ENCODE data around the gene SSH2.
"Not testable (repeated sequence)": the region's sequence is repeated elsewhere in the genome, so short reads cannot be mapped to it uniquely, and the experiment has no call there.

Gene SSH2

GRCh38 chr17:29653995-29654714 lies 275.9 kb downstream of the SSH2 start:
- no peak for DNase-seq

DNA sequence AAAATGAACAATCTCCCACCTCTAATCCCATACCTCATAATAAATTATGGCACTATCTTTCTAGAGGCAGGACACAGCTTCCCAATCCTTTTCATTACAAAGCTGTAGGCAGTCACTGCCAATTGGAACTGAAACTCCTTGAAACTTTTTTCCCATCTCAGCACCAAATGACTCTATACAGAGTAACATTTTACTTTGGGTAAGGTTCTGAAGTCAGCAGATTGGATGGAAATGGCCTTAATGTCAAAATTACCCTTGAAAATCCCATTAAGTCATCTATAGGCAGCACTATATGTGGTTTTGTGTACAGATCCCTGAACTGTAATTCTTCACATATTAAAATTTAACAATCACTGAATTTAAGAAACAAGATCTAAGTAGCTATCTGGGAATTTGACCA lies 277.1 kb downstream of the SSH2 start:
- DNase-seq: no peak

DNA sequence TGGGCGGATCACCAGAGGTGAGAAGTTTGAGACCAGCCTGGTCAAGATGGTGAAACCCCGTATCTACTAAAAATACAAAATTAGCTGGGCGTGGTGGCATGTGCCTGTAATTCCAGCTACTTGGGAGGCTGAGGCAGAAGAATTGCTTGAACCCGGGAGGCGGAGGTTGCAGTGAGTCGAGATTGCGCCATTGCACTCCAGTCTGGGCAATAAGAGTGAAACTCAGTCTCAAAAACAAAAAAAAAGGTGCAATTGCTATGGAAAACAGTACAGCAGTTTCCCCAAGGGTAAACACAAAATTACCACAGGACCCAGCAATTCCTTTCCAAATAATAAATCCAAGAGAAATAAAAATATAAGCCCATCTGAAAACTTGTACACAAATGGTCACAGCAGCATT lies 278.1 kb downstream of the SSH2 start:
- not testable (repeated sequence) for DNase-seq

DNA sequence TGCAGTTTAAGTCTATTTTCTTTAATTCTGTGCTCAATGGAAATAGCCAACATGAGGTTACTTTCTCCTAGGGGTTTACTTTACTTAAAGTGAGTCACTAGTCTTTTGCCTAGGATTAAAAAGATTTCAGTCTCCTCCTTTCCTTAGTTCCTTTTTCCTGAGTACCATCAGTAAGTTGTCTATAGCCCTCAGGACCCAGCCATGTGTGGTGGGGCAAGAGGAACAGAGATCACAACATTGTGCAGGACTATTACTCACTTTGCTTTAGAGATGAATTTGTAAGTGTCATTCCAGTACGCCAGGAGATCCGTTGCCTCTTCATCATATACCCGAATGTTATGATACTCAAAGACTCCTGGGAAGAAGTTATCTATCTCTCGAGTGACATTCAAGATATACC lies 279.6 kb downstream of the SSH2 start:
- no peak for DNase-seq

DNA sequence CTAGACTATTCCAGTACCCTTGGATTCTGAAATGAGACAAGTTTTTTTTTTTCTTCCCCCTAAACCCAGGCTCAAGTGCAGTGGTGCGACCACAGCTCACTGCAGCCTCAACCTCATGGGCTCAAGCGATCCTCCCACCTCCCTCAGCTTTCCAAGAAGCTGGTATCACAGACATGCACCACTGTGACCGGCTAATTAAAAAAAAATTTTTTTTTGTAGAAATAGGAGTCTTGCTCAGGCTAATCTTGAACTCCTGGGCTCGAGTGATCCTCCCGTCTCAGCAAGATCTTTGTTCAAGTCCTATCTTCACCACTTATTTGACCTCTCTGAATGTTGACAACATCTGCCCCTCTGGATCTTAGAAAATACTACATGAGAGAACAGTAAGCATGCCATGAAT lies 280.7 kb downstream of the SSH2 start:
- no peak for DNase-seq

DNA sequence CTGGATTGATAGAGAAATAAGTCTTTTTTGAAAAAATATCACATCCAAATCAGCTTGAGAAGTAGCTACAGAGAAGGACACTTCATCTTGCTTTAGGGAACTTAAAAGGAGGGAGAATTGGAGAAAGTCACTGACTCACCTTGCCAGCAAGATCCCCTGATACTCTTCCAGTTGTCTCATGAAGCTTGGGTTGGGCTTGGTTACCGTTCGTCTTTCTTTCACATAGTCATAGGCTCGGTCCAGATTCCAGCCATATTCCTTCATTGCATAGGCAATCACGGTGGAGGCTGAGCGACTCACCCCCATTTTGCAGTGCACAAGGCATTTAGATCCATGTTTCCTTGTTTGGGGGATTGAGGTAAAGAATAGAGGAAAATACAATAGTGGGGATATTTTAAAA lies 282.0 kb downstream of the SSH2 start:
- no peak for DNase-seq

GRCh38 chr17:29645515-29646051 lies 284.4 kb downstream of the SSH2 start:
- DNase-seq: no peak

DNA sequence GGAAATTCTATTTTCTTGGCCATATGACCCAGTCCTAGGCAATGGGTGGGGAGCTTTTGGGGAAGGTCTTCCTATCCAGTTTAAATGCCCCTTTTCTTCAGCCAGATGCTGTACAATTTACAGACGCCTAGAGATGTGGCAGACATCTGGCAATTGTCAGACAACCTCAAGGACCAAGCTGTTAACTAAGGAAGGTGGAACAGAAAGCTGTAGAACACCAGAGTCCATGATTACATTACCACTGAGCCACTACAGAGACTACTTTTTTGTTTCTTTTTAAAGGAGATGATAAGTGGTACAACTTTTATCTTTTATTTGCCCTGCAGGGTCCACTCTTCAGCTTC lies 286.2 kb downstream of the SSH2 start:
- DNase-seq: no peak

- DNase-seq: no peak
These were observed 287.8 kb downstream of the SSH2 start for GRCh38 chr17:29642171-29642611.

DNA sequence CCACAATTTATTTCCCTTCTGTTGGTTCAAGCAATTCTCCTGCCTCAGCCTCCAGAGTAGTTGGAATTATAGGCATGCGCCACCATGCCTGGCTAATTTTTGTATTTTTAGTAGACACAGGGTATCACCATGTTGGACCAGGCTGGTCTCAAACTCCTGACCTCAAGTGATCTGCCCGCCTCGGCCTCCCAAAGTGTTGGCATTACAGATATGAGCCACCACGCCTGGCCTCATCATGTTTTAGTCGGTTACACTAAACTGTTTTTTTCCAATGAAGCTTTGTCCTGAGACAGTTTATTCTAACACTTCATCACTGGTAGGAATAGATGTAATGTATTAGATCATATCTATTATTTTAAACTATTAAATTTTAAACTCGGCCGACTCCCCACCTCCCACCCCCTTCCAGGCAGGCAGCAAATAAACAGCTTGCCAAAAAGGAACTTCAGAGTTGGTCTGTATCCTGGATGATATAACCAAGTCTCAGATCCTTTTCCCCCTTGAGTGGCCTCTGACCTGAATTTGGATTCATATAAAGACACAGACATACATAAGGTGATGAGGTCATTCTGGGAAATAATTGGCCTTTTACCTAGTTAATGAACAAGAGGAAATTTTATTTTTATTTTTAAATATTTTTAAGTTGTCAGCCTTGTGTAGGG lies 288.9 kb downstream of the SSH2 start:
- DNase-seq: no peak

DNA sequence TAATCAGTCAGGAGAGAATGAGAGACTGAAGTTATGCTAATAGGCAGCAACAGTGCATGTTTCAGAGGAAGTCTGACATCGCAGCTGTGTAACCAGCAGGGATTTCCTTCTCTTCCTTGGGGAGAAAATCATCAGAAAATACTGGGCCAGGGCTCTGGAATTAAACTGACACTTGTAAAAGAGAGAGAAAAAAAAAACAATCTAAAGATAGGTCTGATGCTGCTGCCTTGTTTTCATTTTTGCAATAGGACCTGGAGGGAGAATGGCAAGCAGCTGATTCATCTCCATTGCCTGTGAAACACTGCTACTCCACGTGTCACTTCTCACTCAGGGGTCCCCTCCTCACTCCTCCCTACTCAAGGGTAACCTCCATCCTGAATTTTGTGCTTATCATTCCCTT lies 289.6 kb downstream of the SSH2 start:
- DNase-seq: no peak

DNA sequence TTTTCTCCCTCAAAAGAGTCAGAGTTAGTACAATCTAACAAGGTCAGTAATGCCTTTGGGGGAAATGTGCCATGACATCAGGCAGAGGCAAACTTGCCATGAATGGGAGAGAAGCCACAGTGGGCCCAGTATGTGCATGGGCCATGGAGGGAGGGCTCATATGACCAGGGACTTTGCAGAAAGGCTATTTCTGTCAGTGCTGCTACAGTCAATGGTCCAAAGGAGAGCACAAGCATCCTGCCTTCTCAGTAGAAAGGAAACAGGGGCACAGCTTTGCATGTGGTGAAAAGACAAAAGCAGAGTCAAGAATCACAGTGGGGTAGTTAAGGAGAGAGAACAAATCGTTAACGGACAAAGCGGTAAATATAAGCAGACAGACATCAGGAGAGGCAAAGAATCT lies 296.1 kb downstream of the SSH2 start:
- DNase-seq: no peak

GRCh38 chr17:29630630-29631193 lies 299.3 kb downstream of the SSH2 start:
- no peak for DNase-seq

GRCh38 chr17:29629839-29630238 lies 300.2 kb downstream of the SSH2 start:
- no peak for DNase-seq

GRCh38 chr17:29628644-29629043 lies 301.4 kb downstream of the SSH2 start:
- no peak for DNase-seq

- no peak for DNase-seq
These were observed 302.1 kb downstream of the SSH2 start for GRCh38 chr17:29627951-29628350.

- no peak for DNase-seq
These were observed 304.8 kb downstream of the SSH2 start for GRCh38 chr17:29625037-29625750.

- DNase-seq: no peak
These were observed 305.4 kb downstream of the SSH2 start for GRCh38 chr17:29624586-29624985.

GRCh38 chr17:29623283-29623647 lies 306.8 kb downstream of the SSH2 start:
- DNase-seq: no peak

DNA sequence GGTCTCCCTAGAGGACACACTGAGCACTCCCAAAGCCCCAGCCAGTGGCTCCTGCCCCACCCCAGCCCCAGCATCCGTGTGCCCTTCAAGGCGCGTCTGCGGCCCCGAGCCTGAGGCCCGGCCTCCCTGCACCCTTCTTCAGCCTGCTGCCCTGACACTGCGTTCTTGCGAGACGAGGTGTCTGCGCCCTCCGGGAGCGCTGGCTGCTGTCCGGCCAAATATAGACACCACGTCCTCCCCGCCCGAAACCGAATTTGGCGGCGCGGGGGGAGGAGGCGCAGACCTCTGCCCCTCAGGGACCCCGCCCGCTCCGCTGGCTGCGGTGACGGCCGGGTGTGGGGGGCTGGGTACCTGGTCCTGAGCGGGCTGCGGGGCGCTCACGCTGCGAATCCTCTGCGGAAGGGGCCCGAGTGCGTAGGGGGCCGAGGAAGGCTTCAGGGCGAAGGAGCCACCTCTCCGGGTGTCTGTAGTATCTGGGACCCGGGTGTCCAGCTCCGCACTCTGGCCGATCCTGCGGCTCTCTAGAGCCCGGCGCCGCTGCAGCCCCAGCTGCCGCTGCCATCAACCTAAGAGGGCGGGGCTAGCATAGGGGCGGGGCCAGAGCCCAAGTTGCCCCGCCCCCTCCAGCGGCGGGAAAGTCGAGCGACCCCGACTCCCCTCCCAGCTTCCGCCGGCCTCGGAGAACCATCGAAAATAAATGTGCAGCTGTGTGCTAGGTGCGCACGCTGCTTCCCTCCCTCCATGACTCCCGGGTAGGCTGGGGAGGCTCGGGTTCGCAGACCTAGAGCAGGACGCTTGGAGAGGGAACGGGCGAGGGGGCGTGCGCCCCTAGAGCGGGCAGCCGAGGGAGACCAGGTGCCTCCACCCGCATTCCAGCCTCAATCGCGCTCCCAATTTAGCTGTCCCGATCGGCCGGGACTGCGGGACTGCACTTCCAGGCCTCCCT lies 307.4 kb downstream of the SSH2 start, which contains the start of gene CORO6:
TSS of gene CORO6 (minus strand) at position 576 of the 946 bp plus-strand sequence. CDS start 1,491 bp downstream, outside the sequence.
- DNase-seq: peak; percentile 64

DNA sequence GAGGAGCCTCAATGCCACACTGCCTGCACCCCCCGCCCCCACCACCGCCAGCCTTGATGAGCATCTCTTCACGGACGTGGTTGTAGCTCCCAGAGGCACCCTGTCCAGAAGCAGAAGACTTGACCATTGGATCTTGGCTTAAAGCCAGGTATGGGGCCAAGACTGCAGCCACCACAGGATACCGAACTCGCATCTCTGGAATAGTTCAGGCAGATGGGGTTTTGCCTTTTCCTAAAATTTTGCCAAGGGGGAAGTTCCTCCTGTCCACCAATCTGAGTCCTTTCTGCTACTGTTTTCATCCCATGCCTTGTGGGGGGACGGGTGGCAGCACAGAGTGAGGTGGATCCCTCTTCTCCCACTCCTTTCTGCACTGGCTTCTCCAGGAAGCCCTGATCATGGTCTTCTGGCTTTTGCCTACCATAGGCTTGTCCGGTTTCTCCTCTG lies 308.3 kb downstream of the SSH2 start:
- no peak for DNase-seq
